K562 (cell line): ENCODE data around the gene GPR37L1. TPM values are rescaled to one million over a fixed set of nuclear protein-coding genes. Genes with fewer than 3 reads are reported as not detected.
A peak's percentile ranks its signal among the peaks of the same experiment; 100 is the strongest.

Experiments used
- C11orf30 ChIP-seq: fragments of 450-650 bp; IDR thresholded peaks from 2 replicates; pipeline ENCODE4 v1.6.1; 2016; ENCODE audit warnings: low read depth, mild to moderate bottlenecking
- CEBPG ChIP-seq, 3 experiments: fragments of 200-800 bp in 1 of 3; sonication (Bioruptor generic) in 1 of 3; sonication (generic) in 1 of 3; formaldehyde crosslinking in 1 of 3; IDR thresholded peaks in 2 of 3; conservative IDR thresholded peaks in 1 of 3; 2 replicates each; pipeline versions ENCODE4 v1.6.1 to v1.8.0; 2016 to 2022; ENCODE audit warnings: missing compliant biosample characterization in 2 of 3, missing genetic modification characterization in 2 of 3, mild to moderate bottlenecking in 1 of 3, missing genetic modification reagents in 1 of 3
- CREB1 ChIP-seq, 2 experiments: sonication (generic) in 1 of 2; formaldehyde crosslinking in 1 of 2; IDR thresholded peaks; 2 replicates each; pipeline versions ENCODE4 v1.6.1 to v1.8.0; 2012 to 2022; ENCODE audit warnings: inconsistent platforms in 1 of 2, mild to moderate bottlenecking in 1 of 2, missing genetic modification reagents in 1 of 2, moderate library complexity in 1 of 2
- FOXK2 ChIP-seq, 2 experiments: fragments of 450-650 bp; IDR thresholded peaks in 1 of 2; conservative IDR thresholded peaks in 1 of 2; 2 replicates each; pipeline ENCODE4 v1.6.1; 2016; ENCODE audit warnings: low read depth in 2 of 2, mild to moderate bottlenecking in 1 of 2
- JUNB ChIP-seq: fragments of 450-650 bp; formaldehyde crosslinking; conservative IDR thresholded peaks from 2 replicates; pipeline ENCODE4 v1.4.0; 2020; ENCODE audit warnings: mild to moderate bottlenecking
- LARP7 ChIP-seq: fragments of 450-650 bp; IDR thresholded peaks from 2 replicates; pipeline ENCODE4 v1.6.1; 2016
- MAFF ChIP-seq: IDR thresholded peaks from 2 replicates; pipeline ENCODE4 v1.6.1; 2012; ENCODE audit warnings: low read length, improper control_type of control experiment
- NBN ChIP-seq: fragments of 450-650 bp; IDR thresholded peaks from 2 replicates; pipeline ENCODE4 v1.6.1; 2016; ENCODE audit warnings: low read depth, mild to moderate bottlenecking
- SMAD1 ChIP-seq: fragments of 150-350 bp; IDR thresholded peaks from 2 replicates; pipeline ENCODE4 v1.6.1; 2014; ENCODE audit warnings: low read length, low read depth; ENCODE audit not compliant: partially characterized antibody
- TEAD4 ChIP-seq, 2 experiments: sonication (generic) in 1 of 2; formaldehyde crosslinking in 1 of 2; IDR thresholded peaks; 2 replicates each; pipeline versions ENCODE4 v1.6.1 to v1.8.0; 2012 to 2022; ENCODE audit warnings: borderline replicate concordance in 1 of 2, inconsistent platforms in 1 of 2, low read length in 1 of 2, mild to moderate bottlenecking in 1 of 2, missing genetic modification reagents in 1 of 2
- THRB ChIP-seq: fragments of 450-650 bp; formaldehyde crosslinking; conservative IDR thresholded peaks from 2 replicates; pipeline ENCODE4 v1.4.0; 2022; ENCODE audit warnings: mild to moderate bottlenecking, missing genetic modification characterization
- ZBTB12 ChIP-seq: fragments of 250-450 bp; sonication (Bioruptor Pico); IDR thresholded peaks from 2 replicates; pipeline ENCODE4 v1.4.0; 2020
- ZNF217 ChIP-seq: sonication (generic); formaldehyde crosslinking; IDR thresholded peaks from 2 replicates; pipeline ENCODE4 v1.8.0; 2022; ENCODE audit warnings: mild to moderate bottlenecking, missing genetic modification reagents
- ZNF57 ChIP-seq: fragments of 450-650 bp; formaldehyde crosslinking; IDR thresholded peaks from 2 replicates; pipeline ENCODE4 v1.4.0; 2020; ENCODE audit warnings: mild to moderate bottlenecking, moderate library complexity
- ZNF639 ChIP-seq, 2 experiments: fragments of 200-800 bp in 1 of 2; sonication (Bioruptor generic) in 1 of 2; sonication (generic) in 1 of 2; formaldehyde crosslinking in 1 of 2; IDR thresholded peaks in 1 of 2; conservative IDR thresholded peaks in 1 of 2; 2 replicates each; pipeline versions ENCODE4 v1.5.0 to v1.6.1; 2016 to 2020; ENCODE audit warnings: missing compliant biosample characterization in 1 of 2, missing genetic modification characterization in 1 of 2, missing genetic modification reagents in 1 of 2
- polyA plus RNA-seq, 8 experiments: library from polyadenylated mRNA; depleted of rRNA in 4 of 8; stranded (reverse) in 5 of 8; unstranded in 3 of 8; fragments of >200 nt; fragmentation: Nextera tagmentation in 2 of 8; fragmentation: Illumina TruSeq in 1 of 8; extraction: Ambion mirVana in 2 of 8; extraction: Trizol in 1 of 8; gene quantifications; 2 replicates each; pipeline versions ENCODE4 v1.2.1 to v1.2.3, GENCODE V29; 2011 to 2014; ENCODE audit warnings: inconsistent platforms in 1 of 8, missing spikeins in 1 of 8
- total RNA-seq, 7 experiments: library from RNA; depleted of rRNA in 6 of 7; stranded (reverse); fragments of >200 nt in 6 of 7; fragmentation: Illumina TruSeq in 2 of 7; extraction: Trizol in 2 of 7; gene quantifications; 2 replicates each; pipeline versions ENCODE4 v1.2.1 to v1.2.3, GENCODE V29; 2011 to 2021; ENCODE audit warnings: low replicate concordance in 1 of 7
- TF ChIP-seq, protein P1 (sequence below): fragments of 250-450 bp; sonication (Bioruptor Pico); IDR thresholded peaks from 2 replicates; pipeline ENCODE4 v1.5.0; 2021; ENCODE audit warnings: mild to moderate bottlenecking, moderate library complexity
- TF ChIP-seq, protein P2 (sequence below): fragments of 250-450 bp; sonication (Bioruptor Pico); IDR thresholded peaks from 2 replicates; pipeline ENCODE4 v1.5.0; 2020; ENCODE audit warnings: mild to moderate bottlenecking, borderline replicate concordance

Gene GPR37L1
- total and polyA plus RNA-seq, 9 of the 15 experiments (the other 6 are each of a cell fraction or from before 2014, with no cell fraction given), result not detected

- TF ChIP-seq ZNF639 (CRISPR knock-in tag; conservative IDR thresholded peaks at IDR 0.05 in 1 of 2, IDR thresholded peaks at IDR 0.05 in 1 of 2), result no peak
- no peak for TF ChIP-seq MAFF
- TF ChIP-seq, protein P1, sequence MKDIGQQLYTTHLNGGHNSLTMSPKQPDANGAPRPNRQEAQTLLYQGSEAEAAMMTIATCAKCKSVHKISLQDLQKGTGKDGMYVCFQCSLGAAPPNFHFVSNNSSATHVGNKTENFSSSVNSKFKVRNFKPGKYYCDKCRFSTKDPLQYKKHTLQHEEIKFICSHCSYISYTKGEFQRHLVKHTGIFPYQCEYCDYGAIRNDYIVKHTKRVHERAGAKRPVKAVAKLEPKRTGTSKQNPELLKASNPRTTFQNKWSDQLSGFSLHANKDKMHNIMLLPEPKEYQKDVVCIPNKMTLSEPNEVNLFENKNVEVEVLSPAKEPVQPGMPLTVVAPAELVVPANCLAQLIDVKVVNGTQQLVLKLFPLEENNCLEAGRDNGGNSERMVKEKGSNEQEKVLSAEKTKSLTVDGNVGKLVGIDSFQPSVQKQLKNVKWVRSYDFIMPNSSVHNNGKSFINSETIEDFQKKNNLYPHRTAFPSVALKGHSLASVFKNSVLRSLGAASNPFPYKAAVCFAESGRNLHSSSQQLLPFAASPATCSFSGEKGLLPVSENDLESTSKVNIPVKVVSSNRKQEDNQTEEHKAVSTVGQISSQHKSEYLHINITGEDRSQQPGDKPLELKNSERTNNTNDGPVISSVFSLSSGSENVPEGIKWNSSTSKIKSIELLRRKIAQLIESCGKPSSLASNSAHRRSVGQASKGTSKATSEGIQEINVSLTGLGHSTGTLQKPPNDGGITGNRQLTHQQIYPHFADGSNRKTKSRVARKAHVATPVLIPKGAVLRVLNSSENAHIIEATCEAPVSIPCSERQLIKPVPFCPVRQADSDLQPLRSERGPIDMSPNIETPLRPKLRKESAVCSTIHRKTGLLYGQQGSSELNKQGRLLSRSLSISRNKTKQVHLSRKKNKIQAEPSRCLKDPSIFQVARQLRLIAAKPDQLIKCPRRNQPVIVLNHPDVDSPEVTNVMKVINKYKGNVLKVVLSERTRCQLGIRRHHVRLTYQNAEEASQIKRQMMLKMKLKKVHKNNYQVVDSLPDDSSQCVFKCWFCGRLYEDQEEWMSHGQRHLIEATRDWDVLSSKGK (CRISPR knock-in tag), result no peak
- TF ChIP-seq ZNF217, result no peak
- TF ChIP-seq CREB1 (IDR thresholded peaks at IDR 0.05), result no peak
- TF ChIP-seq CREB1 (CRISPR knock-in tag; IDR thresholded peaks at IDR 0.05), result no peak
- peak; percentile 64; the same call in 1 of the 2 replicates for TF ChIP-seq NBN
- no peak for TF ChIP-seq JUNB (CRISPR knock-in tag)
- TF ChIP-seq ZBTB12, result no peak
- TF ChIP-seq, protein P2, sequence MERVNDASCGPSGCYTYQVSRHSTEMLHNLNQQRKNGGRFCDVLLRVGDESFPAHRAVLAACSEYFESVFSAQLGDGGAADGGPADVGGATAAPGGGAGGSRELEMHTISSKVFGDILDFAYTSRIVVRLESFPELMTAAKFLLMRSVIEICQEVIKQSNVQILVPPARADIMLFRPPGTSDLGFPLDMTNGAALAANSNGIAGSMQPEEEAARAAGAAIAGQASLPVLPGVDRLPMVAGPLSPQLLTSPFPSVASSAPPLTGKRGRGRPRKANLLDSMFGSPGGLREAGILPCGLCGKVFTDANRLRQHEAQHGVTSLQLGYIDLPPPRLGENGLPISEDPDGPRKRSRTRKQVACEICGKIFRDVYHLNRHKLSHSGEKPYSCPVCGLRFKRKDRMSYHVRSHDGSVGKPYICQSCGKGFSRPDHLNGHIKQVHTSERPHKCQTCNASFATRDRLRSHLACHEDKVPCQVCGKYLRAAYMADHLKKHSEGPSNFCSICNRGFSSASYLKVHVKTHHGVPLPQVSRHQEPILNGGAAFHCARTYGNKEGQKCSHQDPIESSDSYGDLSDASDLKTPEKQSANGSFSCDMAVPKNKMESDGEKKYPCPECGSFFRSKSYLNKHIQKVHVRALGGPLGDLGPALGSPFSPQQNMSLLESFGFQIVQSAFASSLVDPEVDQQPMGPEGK (CRISPR knock-in tag), result no peak
- peak; percentile 96 for TF ChIP-seq CEBPG (CRISPR knock-in tag; IDR thresholded peaks at IDR 0.05)
- TF ChIP-seq CEBPG (tag; conservative IDR thresholded peaks at IDR 0.05 in 1 of 2, IDR thresholded peaks at IDR 0.05 in 1 of 2), result peak in 1 of 2 experiments; percentile 86; a peak in 3 of 4 replicates
- TF ChIP-seq THRB (CRISPR knock-in tag), result no peak
- no peak for TF ChIP-seq LARP7
- peak; percentile 63 for TF ChIP-seq SMAD1
- TF ChIP-seq TEAD4 (IDR thresholded peaks at IDR 0.05; ENCODE audit: low read length), result peak; percentile 94
- no peak for TF ChIP-seq TEAD4 (CRISPR knock-in tag; IDR thresholded peaks at IDR 0.05; ENCODE audit: borderline replicate concordance)
- TF ChIP-seq C11orf30, result 0 out of 2 replicates have a peak, but pooled peaks have one; percentile 5
- TF ChIP-seq ZNF57 (CRISPR knock-in tag), result no peak
- peak; percentile 79 to 86 for TF ChIP-seq FOXK2 (conservative IDR thresholded peaks at IDR 0.05 in 1 of 2, IDR thresholded peaks at IDR 0.05 in 1 of 2; ENCODE audit: low read depth in 2 of 2)
Observed at GRCh38 chr1:202117898-202118371, 4.8 kb upstream of the GPR37L1 start (continued).
